ENCODE results near the gene BCAR3.

Gene BCAR3

GRCh38 chr1:93519199-93519829, 162.3 kb downstream of the BCAR3 start:
- in situ Hi-C loops (cut with MboI; ENCODE audit: low sequenced_read_pairs, unreplicated experiment), result no loop called here
- TF ChIP-seq CTCF (IDR thresholded peaks at IDR 0.05; ENCODE audit: borderline replicate concordance, control extremely low read depth, extremely low read depth, insufficient read depth, missing control alignments), result no peak
- DNase-seq (ENCODE audit: low spot score), result no peak

GRCh38 chr1:93518516-93518915, 163.1 kb downstream of the BCAR3 start:
- no peak for DNase-seq (ENCODE audit: low spot score)
- in situ Hi-C loops (cut with MboI; ENCODE audit: low sequenced_read_pairs, unreplicated experiment), result no loop called here
- no peak for TF ChIP-seq CTCF (IDR thresholded peaks at IDR 0.05; ENCODE audit: borderline replicate concordance, control extremely low read depth, extremely low read depth, insufficient read depth, missing control alignments)

GRCh38 chr1:93516164-93516563, 165.5 kb downstream of the BCAR3 start:
- DNase-seq (ENCODE audit: low spot score), result no peak
- TF ChIP-seq CTCF (IDR thresholded peaks at IDR 0.05; ENCODE audit: borderline replicate concordance, control extremely low read depth, extremely low read depth, insufficient read depth, missing control alignments), result no peak
- in situ Hi-C loops (cut with MboI; ENCODE audit: low sequenced_read_pairs, unreplicated experiment), result no loop called here

Measured in GM13976 (cell line).